NCI-H2107 treated with DMSO at 0.1 percent for 48 hours (cell line): ENCODE data around the gene TFPI.
A peak's percentile ranks its signal among the peaks of the same experiment; 100 is the strongest.
"Not testable (repeated sequence)": the region's sequence is repeated elsewhere in the genome, so short reads cannot be mapped to it uniquely, and the experiment has no call there.

Experiments used
- DNase-seq: peaks from one replicate; lab custom pipeline; 2025; ENCODE audit not compliant: unreplicated experiment; lab: John Stamatoyannopoulos, UW

The TFPI gene

DNA sequence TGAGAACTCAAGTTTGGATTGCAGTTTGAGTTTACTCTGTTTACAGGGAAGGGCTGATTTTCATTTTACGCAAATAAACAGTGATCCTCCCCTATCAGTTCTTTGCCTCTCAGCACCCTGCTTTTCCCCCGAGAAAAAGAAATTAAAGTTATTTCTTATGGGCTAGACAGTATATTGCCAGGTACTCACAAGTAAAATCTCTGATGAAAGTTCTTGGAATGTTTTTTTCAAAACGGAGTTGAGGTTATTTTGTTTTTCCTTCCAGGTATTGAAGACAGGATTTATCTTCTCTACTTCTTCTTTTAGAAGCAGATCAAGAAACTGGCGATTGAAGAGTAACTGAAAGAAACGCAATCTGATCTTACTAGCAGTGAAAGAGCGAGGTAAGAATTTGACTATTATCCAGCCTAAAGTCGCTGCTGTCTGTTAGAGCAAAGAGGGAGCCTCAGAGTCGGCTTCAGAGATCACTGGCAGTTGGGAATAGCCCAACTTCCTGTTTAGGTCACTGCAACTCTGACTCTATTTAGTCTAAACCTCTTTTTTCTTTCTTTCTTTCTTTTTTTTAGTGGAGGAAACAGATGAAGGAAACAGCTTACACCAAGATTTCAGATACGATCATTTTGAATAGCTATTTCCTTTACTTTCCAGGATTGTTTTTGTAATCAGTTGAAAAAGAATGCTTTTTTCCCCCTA, at the start of gene TFPI:
TSS of gene TFPI (minus strand) at position 425 of the 693 bp plus-strand sequence. CDS start 50,667 bp downstream, outside the sequence.
- no peak for DNase-seq

- DNase-seq: no peak
Observed at GRCh38 chr2:187594801-187595200, 40.6 kb upstream of the TFPI start.

- DNase-seq: no peak
Observed at GRCh38 chr2:187593697-187594096, 39.5 kb upstream of the TFPI start.

DNA sequence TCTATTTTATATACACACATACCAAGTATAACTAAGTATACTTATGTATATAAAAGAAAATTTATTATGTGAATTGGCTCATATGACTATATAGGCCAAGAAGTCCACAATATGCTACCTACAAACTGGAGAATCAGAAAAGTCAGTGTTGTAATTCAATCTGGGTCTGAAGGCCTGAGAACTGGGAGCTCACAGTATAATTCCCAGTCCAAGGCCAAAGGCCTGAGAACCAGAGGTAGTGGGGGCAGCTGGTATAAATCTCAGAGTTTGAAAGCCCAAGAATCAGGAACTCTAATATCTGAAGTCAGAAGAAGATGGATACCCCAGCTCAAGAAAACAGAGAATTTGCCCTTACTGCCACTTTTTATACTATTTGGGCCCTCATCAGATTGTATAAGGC, 38.9 kb upstream of the TFPI start:
- no peak for DNase-seq

GRCh38 chr2:187590175-187590574, 35.9 kb upstream of the TFPI start:
- no peak for DNase-seq

- DNase-seq: no peak
Observed at GRCh38 chr2:187586011-187586641, 31.9 kb upstream of the TFPI start.

DNA sequence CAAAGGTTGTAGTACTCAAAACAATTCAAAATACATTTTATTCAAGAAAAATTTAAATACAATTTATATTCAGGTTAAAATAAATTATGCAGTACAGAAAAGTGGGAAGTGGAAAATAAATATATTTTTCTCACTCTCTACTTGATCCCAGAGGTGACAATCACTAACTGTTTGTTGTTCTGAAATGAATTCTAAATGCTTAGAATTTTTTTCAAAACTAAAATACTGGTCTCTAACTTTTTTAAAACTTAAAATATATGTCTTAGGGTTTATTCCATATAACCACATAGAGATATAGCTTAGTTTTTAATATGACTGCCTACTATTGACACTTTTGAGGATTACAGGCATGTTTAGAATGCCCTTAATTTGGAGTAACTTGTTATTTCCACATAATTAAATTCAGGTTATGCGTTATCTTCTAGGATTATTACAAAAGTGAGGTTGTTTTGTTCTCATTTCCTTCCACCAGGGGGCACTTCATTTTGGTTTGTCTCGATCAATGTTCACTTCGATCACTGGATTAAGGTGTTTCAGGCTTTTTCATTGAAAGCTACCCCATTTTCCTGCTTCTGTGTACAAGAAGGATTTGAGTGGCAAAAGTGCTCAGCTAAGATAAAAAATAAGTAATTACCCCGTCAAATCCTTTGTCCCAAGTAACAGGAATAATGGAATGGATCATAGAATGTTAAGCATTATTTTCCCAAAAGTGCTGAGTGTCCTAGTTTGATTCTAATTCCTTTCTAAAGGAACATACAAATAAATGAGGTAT, 27.1 kb upstream of the TFPI start:
- peak; percentile 2 for DNase-seq

- peak; percentile 12 for DNase-seq
Observed at GRCh38 chr2:187580462-187581124, 26.4 kb upstream of the TFPI start.

- no peak for DNase-seq
Observed at GRCh38 chr2:187577310-187577709, 23.1 kb upstream of the TFPI start.

DNA sequence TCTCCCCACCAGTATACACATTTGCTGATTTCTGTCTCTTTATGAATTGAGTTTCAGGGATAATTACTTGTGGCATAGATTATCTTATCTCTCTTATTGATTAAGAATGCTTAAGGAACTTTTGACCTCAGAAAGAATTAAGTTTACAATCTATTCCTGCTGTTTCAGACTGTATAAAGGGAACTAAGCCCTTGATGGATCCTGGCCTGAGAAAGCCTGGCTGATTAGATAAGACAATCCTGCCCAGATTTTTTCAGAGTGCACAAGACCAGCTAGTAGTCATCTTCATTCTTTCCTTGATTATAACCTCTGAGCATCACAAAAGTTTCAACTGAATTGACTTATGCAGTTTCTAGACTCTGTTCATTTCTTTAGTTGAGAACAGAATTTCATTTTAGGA, 22.7 kb upstream of the TFPI start:
- DNase-seq: no peak

DNA sequence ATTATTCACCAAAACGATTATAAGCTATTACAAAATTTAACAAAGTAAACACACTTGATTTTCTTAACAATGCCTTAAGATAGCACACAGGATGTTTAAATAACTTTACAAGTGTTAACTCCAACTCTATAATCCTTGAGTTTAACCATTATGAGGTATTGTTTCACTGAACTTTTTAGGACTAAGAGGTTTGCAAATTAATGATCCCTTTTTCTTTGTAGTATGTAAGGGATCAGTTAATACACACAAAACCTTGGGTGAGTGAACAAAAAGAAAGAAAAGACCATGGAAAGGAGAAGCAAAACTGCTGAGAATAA, 21.5 kb upstream of the TFPI start:
- DNase-seq: no peak

- no peak for DNase-seq
Observed at GRCh38 chr2:187574969-187575750, 20.9 kb upstream of the TFPI start.

DNA sequence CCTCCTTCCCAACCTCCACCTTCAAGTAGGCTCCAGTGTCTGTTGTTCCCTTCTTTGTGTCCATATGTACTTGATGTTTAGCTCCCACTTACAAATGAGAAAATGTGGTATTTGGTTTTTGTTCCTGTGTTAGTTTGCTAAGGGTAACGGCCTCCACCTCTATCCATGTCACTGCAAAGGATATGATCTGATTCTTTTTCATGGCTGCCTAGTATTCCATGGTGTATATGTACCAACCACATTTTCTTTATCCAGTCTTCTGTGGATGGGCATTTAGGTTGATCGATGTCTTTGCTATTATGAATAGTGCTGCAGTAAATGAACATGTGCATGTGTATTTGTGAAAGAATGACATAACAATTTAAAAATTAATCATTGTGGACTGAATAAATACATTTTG, 19.5 kb upstream of the TFPI start:
- DNase-seq: no peak

GRCh38 chr2:187571996-187572395, 17.8 kb upstream of the TFPI start:
- not testable (repeated sequence) for DNase-seq

GRCh38 chr2:187569571-187569970, 15.3 kb upstream of the TFPI start:
- DNase-seq: no peak

DNA sequence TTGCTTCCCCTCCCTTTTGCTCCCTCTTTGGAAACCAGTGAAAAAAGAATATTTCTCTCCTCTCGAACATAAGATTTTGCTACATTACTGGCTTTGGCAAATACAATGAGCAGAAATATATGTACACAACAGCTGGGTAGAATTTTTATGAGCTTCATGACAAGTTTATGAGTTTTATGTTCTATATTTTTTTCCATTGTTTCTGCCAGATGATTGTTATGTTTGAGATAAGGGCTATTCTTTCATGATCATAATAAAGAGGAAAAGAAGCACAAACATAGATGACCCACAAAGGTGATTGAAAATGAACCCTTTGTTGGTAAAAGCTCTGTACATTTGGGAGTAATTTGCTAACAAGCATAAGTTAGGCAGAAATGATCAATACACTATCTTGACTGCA, 14.8 kb upstream of the TFPI start:
- DNase-seq: no peak

- no peak for DNase-seq
Observed at GRCh38 chr2:187567126-187567525, 12.9 kb upstream of the TFPI start.

GRCh38 chr2:187566712-187567111, 12.5 kb upstream of the TFPI start:
- DNase-seq: no peak

- no peak for DNase-seq
Observed at GRCh38 chr2:187566266-187566665, 12.0 kb upstream of the TFPI start.

- DNase-seq: not testable (repeated sequence)
Observed at GRCh38 chr2:187565618-187566017, 11.4 kb upstream of the TFPI start.

DNA sequence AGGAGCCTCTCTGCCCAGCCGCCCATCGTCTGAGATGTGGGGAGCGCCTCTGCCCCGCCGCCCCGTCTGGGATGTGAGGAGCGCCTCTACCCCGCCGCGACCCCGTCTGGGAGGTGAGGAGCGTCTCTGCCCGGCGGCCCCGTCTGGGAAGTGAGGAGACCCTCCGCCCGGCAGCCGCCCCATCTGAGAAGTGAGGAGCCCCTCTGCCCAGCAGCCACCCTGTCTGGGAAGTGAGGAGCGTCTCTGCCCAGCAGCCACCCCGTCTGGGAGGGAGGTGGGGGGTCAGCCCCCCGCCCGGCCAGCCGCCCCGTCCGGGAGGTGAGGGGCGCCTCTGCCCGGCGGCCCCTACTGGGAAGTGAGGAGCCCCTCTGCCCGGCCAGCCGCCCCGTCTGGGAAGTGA, 2.3 kb upstream of the TFPI start:
- not testable (repeated sequence) for DNase-seq
